ENCODE results near the gene PPP1R9B.

- TF ChIP-seq PATZ1 (CRISPR knock-in tag; IDR thresholded peaks at IDR 0.05; ENCODE audit: borderline replicate concordance) (peak; percentile 7; the same call in 1 of the 2 replicates), CSRNP3 (CRISPR knock-in tag; IDR thresholded peaks at IDR 0.05) (no peak), ZC3H10 (CRISPR knock-in tag; IDR thresholded peaks at IDR 0.05) (no peak), SNAI2 (CRISPR knock-in tag; IDR thresholded peaks at IDR 0.05) (no peak), BACH2 (CRISPR knock-in tag; IDR thresholded peaks at IDR 0.05; ENCODE audit: borderline replicate concordance) (no peak), ZFP30 (CRISPR knock-in tag; IDR thresholded peaks at IDR 0.05) (no peak), ISL1 (CRISPR knock-in tag; IDR thresholded peaks at IDR 0.05) (no peak), ZNF8 (CRISPR knock-in tag; IDR thresholded peaks at IDR 0.05) (no peak), TOX (CRISPR knock-in tag; IDR thresholded peaks at IDR 0.05; ENCODE audit: borderline replicate concordance) (no peak), PPARA (CRISPR knock-in tag; IDR thresholded peaks at IDR 0.05; ENCODE audit: borderline replicate concordance) (no peak)
Observed at GRCh38 chr17:50148226-50149090, 2.0 kb downstream of the PPP1R9B start.

Measured in SK-N-SH treated with all-trans-retinoic acid at 6 μM for 48 hours (cell line).